GM19099 (cell line): ENCODE measurements around the gene RUSC2.

Source experiments
- POLR2A ChIP-seq: IDR thresholded peaks from 3 replicates; pipeline ENCODE4 v1.6.1; 2011; ENCODE audit warnings: low read depth; ENCODE audit not compliant: insufficient read length; ENCODE audit errors: extremely low read depth

Gene RUSC2

DNA sequence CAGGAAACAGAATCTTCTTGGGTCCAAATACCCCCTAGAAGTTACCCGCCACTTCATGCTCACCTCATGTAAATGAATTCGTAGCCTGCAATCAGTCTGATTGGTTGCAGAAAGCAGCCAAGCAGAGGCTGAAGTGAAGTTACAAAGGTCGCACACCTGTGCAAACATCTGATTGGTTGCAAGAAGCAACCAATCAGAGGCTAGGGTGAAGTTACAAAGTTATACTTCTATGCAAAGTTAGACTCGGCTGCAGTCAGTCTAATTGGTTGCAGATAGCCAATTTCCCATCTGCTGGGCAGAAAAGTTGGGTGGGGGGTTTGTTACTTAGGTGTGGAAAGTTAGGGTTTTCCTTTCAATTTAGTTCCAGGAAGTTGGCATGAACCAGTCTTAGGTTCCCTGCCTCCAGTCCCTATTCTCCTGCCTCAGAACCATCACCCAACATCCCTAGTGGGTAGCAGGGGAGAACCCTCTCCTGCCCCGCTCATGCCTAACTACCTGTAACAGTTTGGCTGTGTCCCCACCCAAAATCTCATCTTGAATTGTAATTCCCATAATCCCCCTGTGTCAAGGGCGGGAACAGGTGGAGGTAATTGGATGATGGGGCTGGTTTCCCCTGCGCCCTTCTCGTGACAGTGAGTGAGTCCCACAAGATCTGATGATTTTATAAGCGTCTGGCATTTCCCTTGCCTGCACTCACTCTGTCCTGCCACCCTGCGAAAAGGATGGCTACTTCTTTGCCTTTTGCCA is 1.2 kb upstream of the RUSC2 start:
- no peak for TF ChIP-seq POLR2A

DNA sequence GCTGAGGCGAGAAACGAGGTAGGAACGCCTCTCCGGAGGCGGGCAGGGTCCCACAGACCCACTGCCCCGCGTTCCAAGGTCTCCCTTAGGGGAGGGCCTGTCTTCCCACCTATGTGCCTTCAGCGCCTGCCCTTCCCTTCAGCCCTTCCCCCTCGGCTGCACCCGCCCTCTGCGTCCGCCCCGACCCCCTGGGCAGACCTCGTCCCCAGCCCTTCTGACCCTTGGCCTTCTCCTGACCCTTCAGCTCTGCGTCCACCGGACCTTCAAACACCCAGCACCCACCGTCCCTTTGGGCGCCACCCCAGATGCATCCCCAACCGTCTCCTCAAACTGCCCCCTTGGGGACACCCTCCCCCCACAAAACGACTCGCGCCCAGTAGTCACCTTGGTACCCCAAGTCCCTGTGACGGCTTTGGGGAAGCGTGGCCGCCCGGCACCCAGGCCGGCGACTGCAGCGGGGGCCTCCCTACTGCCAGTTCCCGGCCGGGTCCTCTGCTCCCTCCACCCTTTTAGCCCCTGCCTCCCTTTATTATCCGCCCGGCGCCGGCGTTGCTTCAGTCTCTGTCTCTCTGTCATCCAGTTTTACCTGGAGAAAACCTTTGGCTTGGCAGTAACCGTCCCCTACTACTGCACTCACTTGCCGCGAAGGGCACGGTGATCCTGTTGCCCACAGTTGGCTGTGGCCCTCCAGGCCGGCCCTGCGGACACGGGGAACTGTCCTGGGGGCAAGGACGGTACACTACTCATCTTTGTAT is 421 bp downstream of the RUSC2 start:
- no peak for TF ChIP-seq POLR2A

DNA sequence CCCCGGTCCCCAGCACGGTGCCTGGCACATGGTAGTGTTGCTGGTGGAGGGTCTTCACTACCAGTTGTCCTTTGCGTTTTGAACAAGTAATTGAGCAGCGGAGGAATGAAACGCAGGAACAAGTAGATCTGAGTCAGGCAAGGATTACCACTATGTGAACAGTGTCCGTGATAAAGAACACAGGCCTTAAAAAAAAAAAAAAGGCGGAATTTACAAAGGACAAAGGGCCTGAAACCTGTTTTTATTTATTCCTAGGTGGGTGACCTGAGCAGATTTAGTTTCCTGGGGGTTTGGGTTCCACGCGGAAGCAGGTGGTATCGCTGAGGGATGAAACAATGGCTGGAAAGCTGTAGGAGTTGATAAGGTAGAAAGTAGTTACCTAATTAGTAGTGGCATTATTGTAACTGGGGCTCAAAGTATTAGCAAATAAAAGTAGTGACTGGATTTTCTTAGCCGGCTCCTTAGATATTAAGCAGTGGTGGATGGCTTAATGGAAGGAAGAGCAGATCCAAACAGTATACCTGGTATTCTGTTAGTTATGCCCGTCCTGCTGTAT is 1.1 kb downstream of the RUSC2 start:
- TF ChIP-seq POLR2A = no peak

DNA sequence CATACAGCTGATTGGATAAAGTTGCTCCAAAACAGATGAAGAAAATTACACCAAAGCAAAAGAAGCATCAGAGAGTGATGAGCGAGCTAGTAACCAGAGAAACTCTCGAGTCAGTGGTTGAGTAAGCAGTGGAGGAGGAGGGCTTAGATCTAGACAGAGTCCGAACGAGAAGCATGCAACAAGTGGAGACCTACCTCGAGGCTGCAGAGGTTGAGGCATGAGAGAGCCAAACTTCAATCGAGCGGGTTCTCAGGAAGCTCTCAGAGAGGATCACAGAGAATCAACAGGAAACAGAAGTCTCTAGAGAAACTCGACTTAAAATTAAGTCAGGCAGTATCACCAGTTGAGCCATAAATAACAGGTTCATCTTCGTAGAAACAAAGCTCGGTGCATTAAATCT is 6.1 kb downstream of the RUSC2 start:
- TF ChIP-seq POLR2A = no peak

DNA sequence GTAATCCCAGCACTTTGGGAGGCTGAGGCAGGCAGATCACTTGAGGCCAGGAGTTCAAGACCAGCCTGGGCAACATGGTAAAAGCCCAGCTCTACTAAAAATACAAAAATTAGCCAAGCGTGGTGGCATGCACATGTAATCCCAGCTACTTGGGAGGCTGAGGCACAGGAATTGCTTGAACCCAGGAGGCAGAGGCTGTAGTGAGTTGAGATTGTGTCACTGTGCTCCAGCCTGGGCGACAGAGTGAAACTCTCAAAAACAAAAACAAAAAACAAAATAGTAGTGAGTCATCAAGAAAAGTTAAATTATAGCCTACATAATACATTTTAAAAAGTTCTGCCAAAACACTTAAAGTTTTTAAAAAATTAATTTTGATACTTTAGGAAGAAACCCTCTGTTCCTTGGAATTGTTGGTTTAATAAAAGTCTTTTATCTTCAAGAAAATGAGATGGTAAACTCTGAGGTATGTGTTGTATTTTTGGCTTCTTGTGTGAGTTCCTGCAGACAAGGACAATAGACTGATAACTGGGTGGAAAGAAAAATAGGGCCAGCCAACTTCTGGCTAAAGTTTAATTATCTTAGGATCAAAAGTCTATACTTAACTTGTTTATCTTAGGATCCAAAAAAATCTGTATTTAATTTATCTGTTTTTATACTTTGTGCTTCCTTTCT is 9.3 kb downstream of the RUSC2 start:
- TF ChIP-seq POLR2A = no peak

DNA sequence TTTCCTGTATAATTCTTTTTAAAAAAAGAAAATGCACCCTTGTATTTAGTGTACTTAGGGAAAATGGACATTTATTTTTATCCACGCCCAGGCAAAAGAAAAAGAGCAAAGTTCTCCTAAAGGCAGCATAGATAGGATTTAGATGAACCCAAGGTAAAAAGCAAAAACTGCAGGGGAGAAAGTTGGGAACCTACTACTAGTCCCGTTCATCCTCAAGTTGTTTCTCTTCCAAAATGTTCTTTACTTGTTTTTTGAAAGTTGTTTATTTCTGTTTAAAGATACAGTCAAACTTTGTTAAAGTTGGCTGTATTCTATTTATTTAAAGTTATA is 9.8 kb downstream of the RUSC2 start:
- no peak for TF ChIP-seq POLR2A

DNA sequence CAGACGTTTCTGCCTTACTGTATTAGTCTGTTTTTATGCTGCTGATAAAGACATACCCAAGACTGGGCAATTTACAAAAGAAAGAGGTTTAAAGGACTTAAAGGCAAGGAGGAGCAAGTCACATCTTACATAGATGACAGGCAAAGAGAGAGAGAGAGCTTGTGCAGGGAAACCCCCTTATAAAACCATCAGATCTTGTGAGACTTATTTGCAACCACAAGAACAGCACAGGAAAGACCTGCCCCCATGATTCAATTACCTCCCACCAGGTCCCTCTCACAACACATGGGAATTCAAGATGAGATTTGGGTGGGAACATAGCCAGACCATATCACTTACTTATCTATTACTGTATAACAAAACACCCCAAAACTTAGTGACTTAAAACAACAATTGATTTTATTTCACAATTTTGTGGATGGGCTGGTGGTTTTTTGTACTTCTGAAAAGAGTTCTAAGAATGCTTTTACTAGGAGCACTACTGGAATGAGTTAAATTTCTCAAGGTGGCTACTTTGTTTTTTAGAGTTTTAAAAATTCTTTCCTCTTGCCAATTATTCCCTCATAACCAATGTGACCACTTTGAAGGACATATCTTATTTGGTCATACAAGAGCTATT is 10.3 kb downstream of the RUSC2 start:
- TF ChIP-seq POLR2A = no peak

DNA sequence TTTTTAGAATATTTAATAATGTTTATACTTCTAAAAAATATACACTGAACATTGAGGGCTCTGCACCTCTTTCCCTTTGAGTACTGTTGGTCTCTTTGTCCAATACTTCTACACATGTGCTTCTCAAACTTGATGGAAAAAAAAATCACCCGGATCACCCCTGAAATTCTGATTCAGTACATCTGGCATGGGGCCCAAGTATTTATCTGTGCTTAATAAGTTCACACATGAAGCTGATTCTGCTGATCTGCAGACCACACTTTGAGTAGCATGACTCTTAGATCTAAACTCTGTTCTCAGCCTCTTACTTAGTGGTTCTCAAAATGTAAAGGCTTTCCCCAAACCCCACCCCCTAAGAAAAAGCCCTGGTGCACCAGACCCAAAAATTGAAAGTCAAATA is 12.0 kb downstream of the RUSC2 start:
- TF ChIP-seq POLR2A = no peak

DNA sequence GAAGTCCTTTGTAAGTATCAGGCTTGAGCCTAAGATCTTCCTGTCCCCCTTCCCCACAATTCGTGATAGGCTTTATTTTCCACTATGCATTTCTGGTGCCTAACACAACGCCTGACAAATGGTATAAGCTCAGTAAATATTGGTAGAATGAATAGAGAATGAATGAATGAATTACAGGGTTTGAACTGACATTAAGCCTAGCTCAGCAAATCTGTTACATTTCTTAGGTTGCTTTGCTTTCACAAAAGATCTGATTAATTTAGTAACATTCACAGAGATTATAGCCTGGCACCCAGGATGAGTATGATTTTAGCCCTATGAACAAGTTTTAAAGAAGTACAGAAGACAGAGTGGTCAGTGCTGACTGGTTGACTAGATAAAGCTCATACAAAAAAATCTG is 16.4 kb downstream of the RUSC2 start:
- no peak for TF ChIP-seq POLR2A

DNA sequence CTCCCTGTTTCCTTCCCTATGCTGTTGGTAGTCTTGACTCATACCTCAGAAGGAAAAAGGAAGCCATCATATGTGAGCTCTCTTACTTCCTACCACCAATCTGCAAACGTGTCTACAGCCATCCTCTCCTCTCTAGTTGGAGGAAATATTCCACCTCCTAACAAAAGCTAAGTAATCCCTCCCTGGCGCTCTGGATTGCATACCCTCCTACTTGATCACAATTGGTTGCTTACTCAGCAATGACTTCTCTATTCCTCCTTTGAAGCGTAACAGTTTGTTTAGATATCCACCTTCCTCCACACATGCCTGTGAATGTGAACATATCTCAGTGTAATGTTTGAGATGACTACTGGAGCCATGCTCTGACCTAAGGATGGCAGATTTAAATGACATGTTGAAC is 18.2 kb downstream of the RUSC2 start:
- no peak for TF ChIP-seq POLR2A

DNA sequence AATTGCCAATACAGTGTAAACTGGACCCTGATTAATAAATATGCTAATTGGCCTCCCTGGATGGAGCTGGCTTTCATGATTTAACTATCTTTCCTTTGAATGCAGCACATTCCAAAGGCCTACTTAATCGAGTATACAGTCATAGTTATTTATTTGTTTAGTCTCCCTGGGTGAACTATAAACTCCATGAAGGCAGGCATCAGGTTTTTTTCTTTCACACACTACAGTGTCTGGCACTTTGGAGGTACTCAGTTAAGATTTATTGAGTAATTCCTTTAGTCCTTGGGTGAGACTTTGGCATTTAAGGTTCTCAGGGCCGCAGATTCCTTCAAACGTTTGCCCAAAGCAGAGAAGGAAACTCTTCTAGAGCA is 20.5 kb downstream of the RUSC2 start:
- TF ChIP-seq POLR2A = no peak

DNA sequence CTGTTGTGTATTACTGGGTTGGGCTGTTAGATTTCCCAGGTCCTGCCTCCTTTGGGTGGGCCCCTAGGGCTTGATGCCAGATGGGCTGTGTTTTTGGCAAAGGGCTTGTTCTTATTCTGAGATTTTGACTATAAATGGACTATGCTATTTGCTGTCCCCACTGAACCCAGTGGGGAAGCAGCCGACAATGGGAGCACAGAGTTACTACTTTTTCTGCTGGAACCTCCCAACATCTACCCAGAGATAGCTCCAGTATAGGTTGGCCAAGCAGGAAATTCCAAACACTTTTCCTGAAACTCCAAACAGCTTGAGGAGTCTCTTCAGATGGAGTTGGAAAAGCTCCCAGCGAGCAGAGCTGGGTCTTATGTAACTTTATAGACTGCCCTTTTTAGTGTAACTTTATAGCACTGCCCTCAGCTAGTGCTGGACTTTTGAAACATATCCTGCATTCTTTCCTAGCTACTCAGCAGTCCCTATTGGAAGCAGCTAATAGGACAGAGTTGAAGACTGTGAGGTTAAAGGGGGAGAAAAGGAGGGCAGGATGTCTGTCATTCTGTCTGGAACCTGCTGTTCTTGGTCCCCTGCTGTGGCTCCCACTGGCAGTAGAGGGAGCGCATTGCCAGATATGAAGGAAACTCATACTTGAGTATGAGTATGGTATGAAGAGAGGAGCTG is 21.0 kb downstream of the RUSC2 start:
- TF ChIP-seq POLR2A = no peak

DNA sequence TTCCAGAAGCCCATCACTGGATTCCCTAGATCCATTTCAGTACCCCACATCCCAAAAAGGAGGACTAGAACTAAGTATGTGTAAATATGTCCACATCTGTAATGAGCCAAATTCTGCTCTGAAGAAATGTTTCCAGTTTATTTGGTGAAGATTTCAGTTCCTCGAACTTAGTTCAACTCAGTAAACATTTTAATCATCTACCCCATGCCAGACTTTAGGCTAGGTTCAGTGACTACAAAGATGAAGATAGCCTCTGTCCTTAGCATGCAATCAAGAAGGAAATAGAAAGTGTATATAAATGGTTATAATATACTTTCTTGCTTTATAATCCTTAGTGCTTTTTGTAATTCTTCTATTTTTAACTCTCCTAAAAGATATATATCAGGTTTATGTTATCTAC is 21.5 kb downstream of the RUSC2 start:
- TF ChIP-seq POLR2A = no peak

DNA sequence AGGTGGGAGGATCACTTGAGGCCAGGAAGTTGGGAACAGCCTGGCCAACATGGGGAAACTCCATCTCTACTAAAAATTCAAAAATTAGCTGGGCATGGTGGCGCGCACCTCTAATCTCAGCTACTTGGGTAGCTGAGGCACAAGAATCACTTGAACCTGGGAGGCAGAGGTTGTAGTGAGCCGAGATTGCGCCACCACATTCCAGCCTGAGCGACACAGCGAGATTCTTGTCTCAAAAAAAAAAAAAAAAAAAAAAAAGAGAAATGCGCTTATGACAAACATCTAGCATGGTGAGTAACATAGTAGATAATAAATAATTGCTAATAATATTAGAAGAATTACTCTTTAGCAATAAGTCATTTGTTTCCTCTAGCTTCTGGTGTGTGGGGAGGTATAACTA is 25.9 kb downstream of the RUSC2 start:
- TF ChIP-seq POLR2A = no peak

DNA sequence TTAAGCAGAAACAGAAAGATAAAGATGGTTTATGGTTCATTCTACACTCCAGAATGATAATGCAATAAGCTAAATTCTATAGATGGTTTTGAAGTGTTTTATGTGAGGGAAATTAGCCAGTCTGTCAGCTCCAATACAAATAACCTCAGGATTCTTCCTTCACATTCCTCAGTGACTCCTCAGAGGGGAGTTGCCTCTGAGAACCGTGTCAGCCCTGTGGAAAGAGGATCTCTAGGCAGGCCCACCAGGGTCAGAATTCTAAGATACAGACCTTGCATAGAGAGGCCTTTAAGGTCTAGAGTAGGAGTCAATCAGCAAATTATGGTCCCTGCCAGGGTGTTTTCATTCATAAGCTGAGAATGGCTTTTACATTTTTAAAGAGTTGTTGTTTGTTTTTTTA is 26.6 kb downstream of the RUSC2 start:
- no peak for TF ChIP-seq POLR2A

DNA sequence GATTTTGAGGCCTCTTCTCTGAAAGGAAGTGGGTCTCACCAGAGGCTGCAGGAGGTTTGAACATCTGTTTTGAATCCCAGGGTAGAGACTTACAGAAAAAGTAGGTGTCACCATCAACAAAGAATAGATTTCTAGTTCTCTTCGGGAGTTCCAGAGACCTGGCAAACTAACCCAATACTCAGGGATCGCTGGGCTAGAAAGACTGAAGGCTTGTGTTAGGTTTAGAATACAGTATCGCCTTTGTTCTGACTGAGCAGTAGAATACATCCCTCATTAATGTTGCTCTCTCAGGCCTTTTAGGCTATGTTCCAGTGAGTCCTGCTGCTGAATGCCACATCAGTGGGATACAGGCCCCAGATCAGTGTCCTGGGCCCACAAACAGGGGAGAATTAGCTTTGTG is 27.2 kb downstream of the RUSC2 start:
- no peak for TF ChIP-seq POLR2A
